ENCODE measurements around the gene RBP5.

GRCh38 chr12:7129287-7129871 is 690 bp upstream of the RBP5 start:
- no peak for TF ChIP-seq MAX (IDR thresholded peaks at IDR 0.05)
- TF ChIP-seq CEBPB (IDR thresholded peaks at IDR 0.05), result no peak
- TF ChIP-seq RAD21 (IDR thresholded peaks at IDR 0.05; ENCODE audit: low read depth), result no peak
- TF ChIP-seq REST (IDR thresholded peaks at IDR 0.05; ENCODE audit: low read depth), result no peak
- TF ChIP-seq EP300 (IDR thresholded peaks at IDR 0.05; ENCODE audit: borderline replicate concordance), result no peak
- TF ChIP-seq TAF1 (IDR thresholded peaks at IDR 0.05; ENCODE audit: low read depth), result no peak; the same call in 1 of the 2 replicates
- TF ChIP-seq TEAD4 (IDR thresholded peaks at IDR 0.05), result no peak

All from Ishikawa (cell line).